T follicular helper cell (primary cell): ENCODE measurements around the gene DDX50.
A peak's percentile ranks its signal among the peaks of the same experiment; 100 is the strongest.
"Not testable (repeated sequence)": the region's sequence is repeated elsewhere in the genome, so short reads cannot be mapped to it uniquely, and the experiment has no call there.

Source experiments
- DNase-seq: peaks from one replicate; pipeline ENCODE4 v3.0.0-alpha.2; 2020; ENCODE audit warnings: low read depth
- total RNA-seq, 2 experiments: gene quantifications; one replicate each; lab custom pipeline; 2026; lab: John Stamatoyannopoulos, UW

DDX50 gene
- total RNA-seq, result 89.9 to 102 reads per million in 2 experiments

DNA sequence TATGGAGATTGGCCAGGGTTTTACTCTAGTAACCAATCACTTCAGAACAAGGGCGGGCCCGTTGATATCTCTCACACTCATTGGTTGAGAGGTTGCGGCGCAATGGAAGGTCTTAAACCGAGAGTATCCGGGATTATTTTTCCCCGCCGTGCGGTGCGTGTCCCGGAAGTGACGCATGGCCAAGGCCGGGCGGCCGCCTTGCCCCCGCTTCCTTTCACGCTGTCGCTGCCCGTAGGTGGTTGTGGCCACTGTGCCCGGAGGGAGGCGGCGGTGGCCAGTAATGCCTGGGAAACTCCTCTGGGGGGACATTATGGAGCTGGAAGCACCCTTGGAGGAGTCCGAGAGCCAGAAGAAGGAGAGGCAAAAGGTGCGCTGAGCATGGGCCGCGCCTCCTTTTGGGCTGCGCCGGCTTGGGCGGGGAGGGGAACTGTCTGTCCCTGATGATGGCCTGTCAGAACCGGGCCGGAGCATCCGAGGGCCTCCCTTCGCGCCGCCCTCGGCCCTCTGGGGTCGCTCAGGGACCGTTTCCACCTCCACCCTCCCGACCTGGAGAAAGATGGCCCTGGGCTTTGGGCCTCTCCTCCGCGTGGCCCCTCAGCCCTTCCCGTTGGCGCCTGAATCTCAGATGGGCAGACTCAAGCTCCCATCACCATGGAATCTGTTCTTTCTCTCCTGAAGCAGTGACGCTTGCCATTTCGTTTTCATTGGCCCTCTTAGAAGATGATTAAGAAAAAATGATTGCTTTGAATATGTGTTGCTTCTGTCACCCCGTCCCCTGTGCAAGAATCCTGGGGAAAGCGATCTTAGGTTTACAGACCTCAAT, at the start of gene DDX50:
Gene DDX50 (plus strand): TSS at position 211 of the 823 bp plus-strand sequence. CDS start 70 bp downstream, at position 281.
- DNase-seq, result peak; percentile 93

DNA sequence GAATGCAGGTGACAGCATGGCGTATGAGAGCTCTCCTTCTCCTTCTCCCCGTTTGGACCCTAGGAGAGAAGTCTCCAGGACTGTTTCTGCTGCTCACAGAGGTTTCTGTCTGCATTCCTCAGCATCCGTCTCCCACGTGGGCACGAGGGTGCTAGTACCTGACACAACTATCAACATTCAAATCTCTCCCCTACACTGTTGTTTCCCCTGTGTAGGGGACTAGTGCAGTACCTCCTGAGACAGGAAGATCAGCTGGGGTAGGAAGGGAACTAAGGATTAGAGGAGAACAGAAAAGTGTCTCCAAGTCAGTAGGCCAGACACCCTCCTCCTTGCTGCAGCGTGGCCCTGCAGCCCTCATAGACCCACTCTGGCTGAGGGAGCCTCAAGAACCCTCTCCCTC, 44.8 kb upstream of the DDX50 start:
- no peak for DNase-seq

GRCh38 chr10:68857005-68857404, 44.1 kb upstream of the DDX50 start:
- no peak for DNase-seq

GRCh38 chr10:68861253-68861652, 39.9 kb upstream of the DDX50 start:
- no peak for DNase-seq

DNA sequence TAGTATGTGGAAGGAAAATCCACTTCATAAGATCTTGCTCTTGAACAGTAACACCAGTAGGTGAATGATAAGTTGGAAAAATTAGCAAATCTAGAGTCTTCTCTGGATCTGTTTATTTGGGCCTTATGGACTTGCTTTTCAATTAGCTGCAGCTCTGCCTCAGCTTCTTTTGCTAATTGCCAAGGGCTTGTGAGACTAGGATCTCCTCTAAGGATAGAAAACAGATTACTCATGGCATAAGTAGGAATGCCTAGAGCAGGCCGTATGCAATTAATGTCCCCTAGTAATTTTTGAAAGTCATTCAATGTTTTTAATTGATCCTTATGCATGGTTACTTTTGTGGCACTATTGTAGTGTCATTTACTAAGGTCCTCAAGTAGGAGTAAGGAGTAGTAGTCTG, 36.5 kb upstream of the DDX50 start:
- DNase-seq, result no peak

GRCh38 chr10:68868173-68868572, 32.9 kb upstream of the DDX50 start:
- not testable (repeated sequence) for DNase-seq

DNA sequence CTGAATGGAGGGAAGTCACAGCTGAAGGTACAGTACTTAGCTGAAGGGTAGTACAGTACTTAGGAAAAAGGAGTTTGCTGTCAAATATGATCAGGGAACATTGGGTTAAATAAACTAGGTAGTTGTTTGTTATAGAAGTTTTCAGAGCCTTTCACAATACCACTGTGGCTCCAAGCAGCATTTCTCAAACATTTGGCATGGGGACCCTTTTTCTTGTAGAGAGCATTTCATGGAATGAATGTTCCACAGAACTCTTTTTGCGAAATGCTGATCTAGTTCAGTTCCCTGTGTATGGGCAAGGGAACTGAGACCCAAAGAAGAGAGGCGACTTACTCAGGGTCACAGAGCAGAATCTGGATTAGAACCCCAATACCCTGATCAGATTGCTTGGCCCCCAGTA, 31.5 kb upstream of the DDX50 start:
- DNase-seq, result no peak

GRCh38 chr10:68870061-68870460, 31.1 kb upstream of the DDX50 start:
- DNase-seq, result no peak

- no peak for DNase-seq
Observed at GRCh38 chr10:68870545-68871104, 30.5 kb upstream of the DDX50 start.

- DNase-seq, result no peak
Observed at GRCh38 chr10:68871105-68871711, 29.9 kb upstream of the DDX50 start.

- DNase-seq, result no peak
Observed at GRCh38 chr10:68871731-68872342, 29.3 kb upstream of the DDX50 start.

DNA sequence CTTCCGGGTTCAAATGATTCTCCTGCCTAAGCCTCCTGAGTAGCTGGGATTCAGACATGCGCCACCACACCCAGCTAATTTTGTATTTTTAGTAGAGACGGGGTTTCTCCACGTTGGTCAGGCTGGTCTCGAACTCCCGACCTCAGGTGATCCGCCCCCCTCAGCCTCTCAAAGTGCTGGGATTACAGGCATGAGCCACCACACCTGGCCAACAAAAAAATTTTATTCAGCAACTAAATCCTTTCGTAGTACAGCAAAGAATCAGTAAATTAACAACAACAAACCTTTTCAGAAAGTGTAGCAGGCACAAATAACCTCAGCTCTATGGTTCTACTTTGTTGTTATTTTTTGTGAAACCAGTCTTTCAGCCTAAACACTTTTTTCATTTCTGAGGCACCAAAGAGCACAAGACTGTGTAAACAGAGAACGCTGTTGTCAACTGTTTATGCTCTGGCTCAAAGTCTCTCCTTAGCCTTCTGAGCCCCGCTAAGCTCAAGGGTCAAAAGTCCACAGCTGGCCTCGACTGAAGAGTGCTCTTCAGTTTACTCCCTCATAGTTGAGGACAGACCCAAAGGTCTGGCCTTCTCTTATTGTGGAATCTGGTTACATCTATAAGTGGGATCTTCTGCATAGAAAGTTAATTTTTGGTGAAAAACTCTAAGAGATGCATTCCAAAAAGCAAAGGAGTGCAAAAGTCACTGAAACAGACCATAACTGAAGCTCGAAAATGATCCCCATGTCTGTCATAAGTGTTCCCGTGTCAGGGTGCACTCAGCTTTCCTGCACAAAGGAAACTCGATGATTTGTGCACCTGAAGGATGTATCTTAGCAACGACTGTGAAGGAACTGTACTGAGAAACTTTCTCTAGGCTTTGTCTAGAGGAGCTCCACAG, 24.6 kb upstream of the DDX50 start:
- DNase-seq, result no peak

DNA sequence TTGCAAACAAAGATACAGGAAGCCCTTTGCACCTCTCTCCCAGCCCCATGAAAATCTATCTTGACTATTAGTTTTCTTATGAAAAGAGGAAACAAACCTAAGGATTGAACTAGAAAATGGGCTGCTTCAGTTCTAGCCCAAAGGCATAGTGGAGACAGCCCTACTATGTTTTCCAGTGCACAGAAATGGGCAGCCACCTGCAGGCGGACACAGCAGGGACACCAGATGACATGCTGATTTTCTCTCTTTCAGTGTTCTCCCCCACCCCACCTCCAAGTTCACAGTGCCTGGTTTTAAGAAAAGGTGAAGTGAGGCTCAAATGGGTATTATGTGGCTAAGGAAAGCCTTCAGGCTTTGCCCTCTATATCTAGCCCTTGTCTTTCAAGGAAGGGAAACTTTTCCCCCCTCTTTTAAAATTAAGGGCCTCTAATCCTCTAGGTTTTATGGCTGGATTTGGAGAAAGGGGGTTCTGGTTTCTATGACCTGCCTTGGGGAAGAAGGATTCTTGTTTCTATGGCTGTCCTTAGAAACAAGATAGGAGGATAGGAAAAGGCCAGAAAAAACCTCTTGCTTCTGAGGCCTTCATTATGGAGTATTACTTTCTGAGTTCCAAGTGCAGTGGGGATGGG, 23.5 kb upstream of the DDX50 start:
- DNase-seq, result no peak

DNA sequence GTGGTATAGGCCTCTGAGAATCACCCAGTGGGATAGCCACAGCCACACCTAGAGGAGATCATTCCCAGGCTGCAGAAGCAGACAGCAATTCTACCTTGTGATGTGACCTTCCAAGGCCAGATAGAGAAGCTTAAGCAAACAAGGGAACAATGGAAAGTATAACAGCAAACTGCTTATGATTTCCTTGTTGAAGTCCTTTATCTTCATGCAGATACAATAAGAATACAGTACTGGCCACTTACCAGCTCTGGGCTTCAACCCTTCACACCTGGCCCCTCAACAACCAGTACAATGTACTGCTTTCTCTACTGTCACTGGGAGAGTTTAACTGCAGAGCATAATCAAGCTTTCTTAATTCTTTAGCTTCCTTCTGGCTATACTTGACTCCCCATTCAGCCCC, 22.6 kb upstream of the DDX50 start:
- DNase-seq, result no peak

DNA sequence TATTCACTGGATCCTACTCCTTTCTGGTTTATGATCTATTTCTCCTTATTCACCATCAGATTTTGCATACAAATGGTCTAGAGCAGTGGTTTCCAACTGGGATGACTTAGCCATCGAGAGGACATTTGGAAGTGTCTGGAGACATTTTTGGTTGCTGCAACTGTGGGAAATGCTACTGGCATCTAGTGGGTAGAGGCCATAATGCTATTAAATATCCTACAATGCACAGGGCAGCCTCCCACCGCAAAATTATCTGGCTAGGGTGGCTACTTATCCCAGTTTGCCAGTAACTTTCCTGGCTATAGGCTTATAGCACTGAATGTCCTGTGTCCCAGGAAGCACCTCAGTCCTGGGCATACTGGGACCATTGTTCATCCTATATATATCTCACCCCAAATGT, 21.5 kb upstream of the DDX50 start:
- no peak for DNase-seq

DNA sequence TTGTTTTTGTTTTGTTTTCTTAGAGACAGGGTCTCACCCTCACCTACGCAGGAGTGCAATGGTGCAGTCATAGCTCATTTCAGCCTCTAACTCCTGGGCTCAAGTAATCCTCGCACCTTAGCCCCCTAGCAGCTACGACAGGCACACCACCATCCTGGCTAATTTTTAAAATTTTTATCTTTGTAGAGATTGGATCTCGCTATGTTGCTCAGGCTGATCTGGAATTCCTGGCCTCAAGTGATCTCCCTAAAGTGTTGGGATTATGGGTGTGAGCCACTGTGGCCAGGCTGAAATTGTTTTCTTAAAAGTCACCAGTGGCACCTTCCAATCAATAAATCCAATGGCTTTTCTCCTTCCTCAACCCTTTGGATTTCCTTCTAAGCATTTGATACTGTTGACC, 20.9 kb upstream of the DDX50 start:
- no peak for DNase-seq

GRCh38 chr10:68895041-68895440, 6.1 kb upstream of the DDX50 start:
- no peak for DNase-seq

DNA sequence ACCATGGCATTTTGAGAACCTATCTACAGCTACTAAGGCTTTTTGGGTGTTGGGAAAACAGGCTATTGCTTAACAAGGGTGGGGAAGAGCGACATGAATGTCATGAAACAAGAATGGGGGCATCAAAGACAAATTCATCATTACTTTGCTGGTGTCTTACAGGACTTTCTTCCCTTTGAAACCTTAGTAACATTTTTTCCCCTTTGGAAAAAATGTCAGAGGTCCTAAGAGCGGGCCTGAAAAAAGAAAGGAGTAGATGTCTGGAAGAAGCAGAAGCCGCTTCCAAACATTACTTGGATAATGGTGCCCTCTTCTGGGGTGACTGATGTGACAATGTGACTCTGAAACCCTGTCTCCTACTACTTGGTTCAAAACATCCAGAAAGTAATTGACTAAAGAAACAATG, 3.8 kb upstream of the DDX50 start:
- no peak for DNase-seq

- no peak for DNase-seq
Observed at GRCh38 chr10:68899186-68899745, 1.8 kb upstream of the DDX50 start.

GRCh38 chr10:68900427-68901104, 549 bp upstream of the DDX50 start:
- no peak for DNase-seq
